ENCODE data around the gene SPATA33.

DNA sequence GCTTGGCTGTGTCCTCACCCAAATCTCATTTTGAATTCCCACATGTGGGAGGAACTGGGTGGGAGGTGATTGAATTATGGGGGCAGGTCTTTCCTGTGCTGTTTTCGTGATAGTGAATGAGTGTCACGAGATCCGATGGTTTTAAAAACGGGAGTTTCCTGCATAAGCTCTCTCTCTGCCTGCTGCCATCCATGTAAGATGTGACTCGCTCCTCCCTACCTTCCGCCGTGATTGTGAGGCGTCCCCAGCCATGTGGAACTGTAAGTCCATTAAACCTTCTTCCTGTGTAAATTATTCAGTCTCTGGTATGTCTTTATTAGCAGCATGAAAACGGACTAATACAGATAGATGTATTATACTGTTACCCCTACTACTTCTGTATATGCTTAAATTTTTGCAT lies 3.6 kb downstream of the SPATA33 start:
- TF ChIP-seq, protein P1, sequence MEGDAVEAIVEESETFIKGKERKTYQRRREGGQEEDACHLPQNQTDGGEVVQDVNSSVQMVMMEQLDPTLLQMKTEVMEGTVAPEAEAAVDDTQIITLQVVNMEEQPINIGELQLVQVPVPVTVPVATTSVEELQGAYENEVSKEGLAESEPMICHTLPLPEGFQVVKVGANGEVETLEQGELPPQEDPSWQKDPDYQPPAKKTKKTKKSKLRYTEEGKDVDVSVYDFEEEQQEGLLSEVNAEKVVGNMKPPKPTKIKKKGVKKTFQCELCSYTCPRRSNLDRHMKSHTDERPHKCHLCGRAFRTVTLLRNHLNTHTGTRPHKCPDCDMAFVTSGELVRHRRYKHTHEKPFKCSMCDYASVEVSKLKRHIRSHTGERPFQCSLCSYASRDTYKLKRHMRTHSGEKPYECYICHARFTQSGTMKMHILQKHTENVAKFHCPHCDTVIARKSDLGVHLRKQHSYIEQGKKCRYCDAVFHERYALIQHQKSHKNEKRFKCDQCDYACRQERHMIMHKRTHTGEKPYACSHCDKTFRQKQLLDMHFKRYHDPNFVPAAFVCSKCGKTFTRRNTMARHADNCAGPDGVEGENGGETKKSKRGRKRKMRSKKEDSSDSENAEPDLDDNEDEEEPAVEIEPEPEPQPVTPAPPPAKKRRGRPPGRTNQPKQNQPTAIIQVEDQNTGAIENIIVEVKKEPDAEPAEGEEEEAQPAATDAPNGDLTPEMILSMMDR (IDR thresholded peaks at IDR 0.05 in 4 of 5, conservative IDR thresholded peaks at IDR 0.05 in 1 of 5): no peak
- TF ChIP-seq POLR2A (IDR thresholded peaks at IDR 0.05): no peak
